Measurements from ENCODE around the gene BBS10.
"Not testable (repeated sequence)": the region's sequence is repeated elsewhere in the genome, so short reads cannot be mapped to it uniquely, and the experiment has no call there.

Gene BBS10

GRCh38 chr12:76337583-76337982, 10.6 kb downstream of the BBS10 start:
- in situ Hi-C loops (cut with MboI; ENCODE audit: low sequenced_read_pairs): loop anchor here (25.0 kb wide), 1 partner anchor 800 kb away; no protein-coding TSS in a partner anchor

- in situ Hi-C loops (cut with MboI; ENCODE audit: low sequenced_read_pairs): loop anchor here (25.0 kb wide), 1 partner anchor 795 kb away; no protein-coding TSS in a partner anchor
Observed at GRCh38 chr12:76332606-76333005, 15.6 kb downstream of the BBS10 start.

GRCh38 chr12:76329606-76330005, 18.6 kb downstream of the BBS10 start:
- in situ Hi-C loops (cut with MboI; ENCODE audit: low sequenced_read_pairs): loop anchor here (25.0 kb wide), 1 partner anchor 792 kb away; no protein-coding TSS in a partner anchor

- in situ Hi-C loops (cut with MboI; ENCODE audit: low sequenced_read_pairs): loop anchor here (25.0 kb wide), 1 partner anchor 792 kb away; no protein-coding TSS in a partner anchor
Observed at GRCh38 chr12:76329159-76329558, 19.1 kb downstream of the BBS10 start.

GRCh38 chr12:76319595-76320319, 28.5 kb downstream of the BBS10 start:
- in situ Hi-C loops (cut with MboI; ENCODE audit: low sequenced_read_pairs): not testable (repeated sequence)

GRCh38 chr12:76318773-76319594, 29.2 kb downstream of the BBS10 start:
- in situ Hi-C loops (cut with MboI; ENCODE audit: low sequenced_read_pairs): no loop called here

- in situ Hi-C loops (cut with MboI; ENCODE audit: low sequenced_read_pairs): no loop called here
Observed at GRCh38 chr12:76317976-76318375, 30.2 kb downstream of the BBS10 start.

GRCh38 chr12:76316468-76316867, 31.7 kb downstream of the BBS10 start:
- in situ Hi-C loops (cut with MboI; ENCODE audit: low sequenced_read_pairs): no loop called here

GRCh38 chr12:76313299-76313698, 34.9 kb downstream of the BBS10 start:
- in situ Hi-C loops (cut with MboI; ENCODE audit: low sequenced_read_pairs): no loop called here

- in situ Hi-C loops (cut with MboI; ENCODE audit: low sequenced_read_pairs): no loop called here
Observed at GRCh38 chr12:76312315-76312714, 35.9 kb downstream of the BBS10 start.

- in situ Hi-C loops (cut with MboI; ENCODE audit: low sequenced_read_pairs): no loop called here
Observed at GRCh38 chr12:76311796-76312195, 36.4 kb downstream of the BBS10 start.

- in situ Hi-C loops (cut with MboI; ENCODE audit: low sequenced_read_pairs): no loop called here
Observed at GRCh38 chr12:76310110-76310509, 38.1 kb downstream of the BBS10 start.

- in situ Hi-C loops (cut with MboI; ENCODE audit: low sequenced_read_pairs): no loop called here
Observed at GRCh38 chr12:76308866-76309265, 39.3 kb downstream of the BBS10 start.

- in situ Hi-C loops (cut with MboI; ENCODE audit: low sequenced_read_pairs): no loop called here
Observed at GRCh38 chr12:76307083-76307482, 41.1 kb downstream of the BBS10 start.

GRCh38 chr12:76303989-76304460, 44.2 kb downstream of the BBS10 start:
- in situ Hi-C loops (cut with MboI; ENCODE audit: low sequenced_read_pairs): no loop called here

GRCh38 chr12:76303365-76303764, 44.9 kb downstream of the BBS10 start:
- in situ Hi-C loops (cut with MboI; ENCODE audit: low sequenced_read_pairs): no loop called here

- in situ Hi-C loops (cut with MboI; ENCODE audit: low sequenced_read_pairs): no loop called here
Observed at GRCh38 chr12:76300297-76300665, 47.9 kb downstream of the BBS10 start.

GRCh38 chr12:76299536-76300296, 48.5 kb downstream of the BBS10 start:
- in situ Hi-C loops (cut with MboI; ENCODE audit: low sequenced_read_pairs): no loop called here
